WERI-Rb-1 (cell line): ENCODE results near the gene FBLN2.

Source experiments
- DNase-seq: peaks from one replicate; pipeline ENCODE4 v3.0.0-alpha.2; 2020
- H3K27ac ChIP-seq: fragments of 250-450 bp; sonication (Bioruptor Pico); 2 replicates; pipeline ENCODE4 v1.5.1; 2020; ENCODE audit warnings: mild to moderate bottlenecking, moderate library complexity
- H3K27me3 ChIP-seq: fragments of 250-450 bp; sonication (Bioruptor Pico); 2 replicates; pipeline ENCODE4 v1.5.1; 2021; ENCODE audit warnings: mild to moderate bottlenecking, low read depth, moderate library complexity; ENCODE audit not compliant: insufficient read depth, severe bottlenecking
- H3K36me3 ChIP-seq: fragments of 250-450 bp; sonication (Bioruptor Pico); 2 replicates; pipeline ENCODE4 v1.5.1; 2020; ENCODE audit warnings: mild to moderate bottlenecking, moderate library complexity
- H3K4me3 ChIP-seq: 2 replicates; pipeline ENCODE4 v1.5.1; 2011; ENCODE audit warnings: low read depth, mild to moderate bottlenecking, control low read depth, low read length
- H3K9me3 ChIP-seq: fragments of 250-450 bp; sonication (Bioruptor Pico); 2 replicates; pipeline ENCODE4 v1.5.1; 2021; ENCODE audit warnings: mild to moderate bottlenecking, moderate library complexity; ENCODE audit not compliant: severe bottlenecking
- TF ChIP-seq, protein P1 (sequence below): IDR thresholded peaks from 2 replicates; pipeline ENCODE4 v1.5.1; 2011; ENCODE audit warnings: low read depth, mild to moderate bottlenecking, control low read depth, inconsistent platforms, low read length

The FBLN2 gene

DNA sequence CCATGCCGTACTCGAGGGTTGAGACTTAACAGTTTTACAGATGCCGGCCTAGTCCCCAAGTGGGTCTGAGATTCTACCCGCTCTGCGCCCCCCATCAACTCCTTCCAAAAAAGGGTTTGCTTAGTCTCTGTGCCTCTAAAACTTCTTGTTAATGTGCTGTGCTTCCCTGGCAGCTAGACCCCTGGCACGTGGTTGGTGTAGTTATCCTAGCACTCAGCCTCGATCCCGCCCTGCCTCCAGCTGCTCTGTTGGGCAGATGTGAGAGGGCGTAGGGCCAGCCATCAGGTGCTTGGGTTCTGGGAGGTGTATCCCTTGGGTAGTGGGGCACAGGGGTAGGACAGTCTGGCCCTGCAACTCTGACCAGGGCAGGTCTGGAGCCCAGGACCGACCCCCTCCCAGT, 79.5 kb downstream of the FBLN2 start:
- no peak for DNase-seq
- H3K36me3 ChIP-seq: no peaks in the 10 kb centered on the region
- no peak overlapping the region for H3K27ac ChIP-seq
- no peak overlapping the region for H3K4me3 ChIP-seq
- TF ChIP-seq, protein P1, sequence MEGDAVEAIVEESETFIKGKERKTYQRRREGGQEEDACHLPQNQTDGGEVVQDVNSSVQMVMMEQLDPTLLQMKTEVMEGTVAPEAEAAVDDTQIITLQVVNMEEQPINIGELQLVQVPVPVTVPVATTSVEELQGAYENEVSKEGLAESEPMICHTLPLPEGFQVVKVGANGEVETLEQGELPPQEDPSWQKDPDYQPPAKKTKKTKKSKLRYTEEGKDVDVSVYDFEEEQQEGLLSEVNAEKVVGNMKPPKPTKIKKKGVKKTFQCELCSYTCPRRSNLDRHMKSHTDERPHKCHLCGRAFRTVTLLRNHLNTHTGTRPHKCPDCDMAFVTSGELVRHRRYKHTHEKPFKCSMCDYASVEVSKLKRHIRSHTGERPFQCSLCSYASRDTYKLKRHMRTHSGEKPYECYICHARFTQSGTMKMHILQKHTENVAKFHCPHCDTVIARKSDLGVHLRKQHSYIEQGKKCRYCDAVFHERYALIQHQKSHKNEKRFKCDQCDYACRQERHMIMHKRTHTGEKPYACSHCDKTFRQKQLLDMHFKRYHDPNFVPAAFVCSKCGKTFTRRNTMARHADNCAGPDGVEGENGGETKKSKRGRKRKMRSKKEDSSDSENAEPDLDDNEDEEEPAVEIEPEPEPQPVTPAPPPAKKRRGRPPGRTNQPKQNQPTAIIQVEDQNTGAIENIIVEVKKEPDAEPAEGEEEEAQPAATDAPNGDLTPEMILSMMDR: no peak
- H3K9me3 ChIP-seq: no peaks in the 10 kb centered on the region
- H3K27me3 ChIP-seq: no peaks in the 10 kb centered on the region

DNA sequence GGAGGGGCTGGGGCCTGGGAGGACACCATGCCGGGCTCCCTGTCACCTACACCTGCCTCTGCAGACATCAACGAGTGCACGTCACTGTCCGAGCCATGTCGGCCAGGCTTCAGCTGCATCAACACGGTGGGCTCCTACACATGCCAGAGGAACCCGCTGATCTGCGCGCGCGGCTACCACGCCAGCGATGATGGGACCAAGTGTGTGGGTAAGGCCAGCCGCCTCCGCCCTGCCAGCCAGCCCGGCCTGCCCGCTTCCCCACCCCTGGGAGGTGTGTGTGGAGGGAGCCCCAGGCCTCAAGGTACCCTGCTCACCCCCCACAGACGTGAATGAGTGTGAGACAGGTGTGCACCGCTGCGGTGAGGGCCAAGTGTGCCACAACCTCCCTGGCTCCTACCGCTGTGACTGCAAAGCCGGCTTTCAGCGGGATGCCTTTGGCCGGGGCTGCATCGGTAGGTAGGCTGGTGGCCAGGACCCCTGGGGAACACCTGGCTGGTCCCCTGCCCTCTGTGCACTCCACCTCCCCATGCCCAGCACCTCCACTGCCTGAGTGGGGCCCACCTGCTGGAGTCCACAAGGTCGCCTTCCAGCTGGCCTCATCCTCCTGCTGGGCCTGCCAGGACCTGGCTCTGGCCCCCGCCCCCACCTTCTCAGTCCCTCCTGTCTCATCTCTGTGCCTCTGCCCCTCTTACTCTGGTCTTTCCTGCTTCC, 80.1 kb downstream of the FBLN2 start:
- no peak for DNase-seq
- H3K27me3 ChIP-seq: no peaks in the 10 kb centered on the region
- no peak overlapping the region for H3K27ac ChIP-seq
- H3K4me3 ChIP-seq: no peak overlapping the region
- H3K9me3 ChIP-seq: no peaks in the 10 kb centered on the region
- H3K36me3 ChIP-seq: no peaks in the 10 kb centered on the region
- TF ChIP-seq, protein P1: no peak

DNA sequence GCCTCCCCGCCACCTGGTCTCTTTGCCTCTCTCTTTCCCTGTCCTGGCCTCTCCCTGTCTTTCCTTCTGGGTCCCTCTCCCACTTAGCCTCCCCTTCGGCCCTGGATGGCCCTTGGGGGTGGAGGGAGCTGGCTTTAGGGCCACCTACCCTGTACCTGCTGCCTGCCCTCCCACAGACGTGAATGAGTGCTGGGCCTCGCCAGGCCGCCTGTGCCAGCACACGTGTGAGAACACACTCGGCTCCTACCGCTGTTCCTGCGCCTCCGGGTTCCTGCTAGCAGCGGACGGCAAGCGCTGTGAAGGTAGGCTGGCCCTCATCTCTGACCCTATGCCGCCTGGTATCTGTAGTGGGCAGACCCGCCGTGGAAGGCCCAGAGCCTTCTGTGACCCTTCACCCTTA, 80.7 kb downstream of the FBLN2 start:
- TF ChIP-seq, protein P1: no peak
- H3K27me3 ChIP-seq: no peaks in the 10 kb centered on the region
- no peak for DNase-seq

DNA sequence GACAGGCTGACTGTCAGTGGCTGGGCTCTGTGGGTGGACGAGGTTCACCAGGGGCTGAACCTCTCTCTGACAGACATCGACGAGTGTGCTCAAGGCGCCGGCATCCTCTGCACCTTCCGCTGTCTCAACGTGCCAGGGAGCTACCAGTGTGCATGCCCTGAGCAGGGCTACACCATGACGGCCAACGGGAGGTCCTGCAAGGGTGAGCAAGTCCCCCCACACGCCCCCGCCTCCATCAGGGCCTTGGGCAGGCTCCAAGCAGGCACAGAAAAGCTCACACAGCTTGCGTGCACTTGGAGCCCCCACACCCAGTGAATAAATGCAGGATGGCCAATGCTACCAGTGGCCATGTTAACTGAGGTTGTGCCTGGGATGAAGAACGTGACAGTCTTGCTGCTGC, 82.3 kb downstream of the FBLN2 start:
- Histone ChIP-seq H3K27ac (no peak overlapping the region), H3K27me3 (no peaks in the 10 kb centered on the region), H3K4me3 (no peak overlapping the region), H3K9me3 (no peaks in the 10 kb centered on the region), H3K36me3 (no peaks in the 10 kb centered on the region)
- no peak for DNase-seq
- TF ChIP-seq, protein P1: no peak

More for the DNA sequence above, 80.7 kb downstream of the FBLN2 start:
- Histone ChIP-seq H3K27ac (no peak overlapping the region), H3K9me3 (no peaks in the 10 kb centered on the region), H3K36me3 (no peaks in the 10 kb centered on the region), H3K4me3 (no peak overlapping the region)

DNA sequence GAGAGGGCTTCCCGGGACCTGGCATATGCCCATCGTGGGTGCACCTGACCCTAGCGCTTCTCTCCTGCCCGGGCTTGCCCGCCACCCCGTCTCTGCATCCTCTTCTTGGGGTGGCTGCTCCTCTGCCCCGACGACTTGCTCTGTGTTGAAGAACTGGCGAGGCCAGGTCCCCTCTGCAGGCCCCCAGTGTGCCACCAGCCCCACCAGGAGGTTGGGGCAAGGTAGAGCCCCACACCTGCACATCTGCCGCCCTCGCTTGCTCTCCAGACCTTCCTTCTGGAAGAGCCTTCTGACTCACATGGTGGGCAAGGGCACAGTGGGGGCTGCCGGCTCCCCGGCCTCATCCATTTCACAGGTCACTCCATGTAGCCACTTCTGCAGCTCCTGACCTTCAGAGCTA, 84.3 kb downstream of the FBLN2 start:
- Histone ChIP-seq H3K9me3 (no peaks in the 10 kb centered on the region), H3K27ac (no peak overlapping the region), H3K27me3 (no peaks in the 10 kb centered on the region), H3K36me3 (no peaks in the 10 kb centered on the region), H3K4me3 (no peak overlapping the region)
- TF ChIP-seq, protein P1: no peak
- no peak for DNase-seq

DNA sequence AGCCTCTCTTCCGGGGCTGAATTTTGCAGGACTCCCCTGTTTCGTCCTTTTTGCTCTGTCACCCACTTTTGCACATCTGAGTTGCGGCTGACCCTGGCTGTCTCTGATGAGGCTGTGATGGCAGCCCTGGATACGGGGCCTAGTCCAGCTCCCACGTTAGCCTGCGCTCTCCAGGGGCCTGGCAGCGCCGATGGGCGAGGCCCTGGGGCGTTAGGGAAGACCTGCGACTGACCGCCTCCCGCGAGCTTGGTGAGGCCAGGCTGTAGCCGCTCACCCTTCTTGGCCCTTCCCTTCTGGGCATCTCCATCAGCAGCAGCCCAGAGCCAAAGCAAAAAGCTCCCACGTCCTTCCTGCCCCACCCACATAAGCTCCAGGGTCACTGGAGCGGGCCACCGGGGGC, 85.2 kb downstream of the FBLN2 start:
- Histone ChIP-seq H3K9me3 (no peaks in the 10 kb centered on the region), H3K27ac (no peak overlapping the region), H3K27me3 (no peaks in the 10 kb centered on the region), H3K36me3 (no peaks in the 10 kb centered on the region), H3K4me3 (no peak overlapping the region)
- TF ChIP-seq, protein P1: no peak
- DNase-seq: no peak
